Liver (tissue), 3 donors: ENCODE measurements around the gene ACIN1.

Experiments used
- CTCF ChIP-seq: fragments of 150-350 bp; IDR thresholded peaks from 2 replicates; pipeline ENCODE4 v1.5.1; 2017; ENCODE audit warnings: improper control_type of control experiment, low read depth, low read length; ENCODE audit not compliant: missing input control
- JUND ChIP-seq, 2 donors: IDR thresholded peaks; 2 replicates each; pipeline ENCODE4 v1.6.1; 2016; ENCODE audit warnings: antibody characterized with exemption in 2 of 2
- RXRA ChIP-seq, 2 donors: IDR thresholded peaks; 2 replicates each; pipeline ENCODE4 v1.6.1; 2017 to 2018; ENCODE audit warnings: antibody characterized with exemption in 2 of 2, mild to moderate bottlenecking in 1 of 2
- TAF1 ChIP-seq: conservative IDR thresholded peaks from 2 replicates; pipeline ENCODE4 v1.6.1; 2016; ENCODE audit warnings: antibody characterized with exemption, mild to moderate bottlenecking
- donor health status: healthy.
- donor health status: healthy.

GRCh38 chr14:23062002-23062401, 32.9 kb downstream of the ACIN1 start:
- TF ChIP-seq RXRA (IDR thresholded peaks at IDR 0.05) (no peak), CTCF (no peak), JUND (IDR thresholded peaks at IDR 0.05) (peak in 1 of 2 donors; percentile 80), TAF1 (no peak)
